ENCODE data around the gene NTNG2.

NTNG2 gene

GRCh38 chr9:132230605-132231004 lies 68.7 kb downstream of the NTNG2 start (continued):
- TF ChIP-seq ZFHX2 (tag by site-specific recombination; conservative IDR thresholded peaks at IDR 0.05), result no peak
- no peak for TF ChIP-seq RBAK (tag by site-specific recombination; IDR thresholded peaks at IDR 0.05)
- no peak for TF ChIP-seq ZNF112 (tag by site-specific recombination; IDR thresholded peaks at IDR 0.05)
- TF ChIP-seq ZNF214 (tag by site-specific recombination; IDR thresholded peaks at IDR 0.05; ENCODE audit: borderline replicate concordance), result no peak

- Histone ChIP-seq H3K27ac (ENCODE audit: extremely low read depth, low read depth, low read length) (no peak overlapping the region), H3K4me3 (ENCODE audit: low read depth, low read length) (no peak overlapping the region), H3K4me1 (ENCODE audit: control insufficient read depth, insufficient read depth, low read length) (no peaks in the 10 kb centered on the region), H3K36me3 (ENCODE audit: control insufficient read depth in 2 of 2, insufficient read depth in 1 of 2, low read length in 2 of 2) (no peaks in the 10 kb centered on the region), H3K9me3 (ENCODE audit: control insufficient read depth, insufficient read depth, low read depth, low read length) (no peaks in the 10 kb centered on the region)
- TF ChIP-seq ZNF362 (tag by site-specific recombination; IDR thresholded peaks at IDR 0.05), result no peak
- ChIA-PET POLR2A (no interaction called here), CTCF (interaction anchor here (0.5 to 4.2 kb wide), 3 partner anchors 11 to 130 kb away, joined by 3 to 16 read pairs (median 3); no protein-coding TSS in a partner anchor)
Measured at GRCh38 chr9:132231019-132231701, 69.3 kb downstream of the NTNG2 start.

GRCh38 chr9:132232522-132232921 lies 70.7 kb downstream of the NTNG2 start:
- Histone ChIP-seq H3K27ac (ENCODE audit: extremely low read depth, low read depth, low read length) (no peak overlapping the region), H3K36me3 (ENCODE audit: control insufficient read depth in 2 of 2, insufficient read depth in 1 of 2, low read length in 2 of 2) (no peaks in the 10 kb centered on the region), H3K9me3 (ENCODE audit: control insufficient read depth, insufficient read depth, low read depth, low read length) (no peaks in the 10 kb centered on the region), H3K4me3 (ENCODE audit: low read depth, low read length) (no peak overlapping the region), H3K4me1 (ENCODE audit: control insufficient read depth, insufficient read depth, low read length) (no peaks in the 10 kb centered on the region)
- ChIA-PET CTCF (interaction anchor here (9.8 to 9.9 kb wide), 2 partner anchors 65 to 469 kb away, joined by 148 to 382 read pairs; partner anchors contain the start of gene NTNG2), POLR2A (no interaction called here)
- TF ChIP-seq ZNF488 (tag by site-specific recombination; IDR thresholded peaks at IDR 0.05) (no peak), ZNF585B (tag by site-specific recombination; IDR thresholded peaks at IDR 0.05) (no peak), ZNF623 (tag by site-specific recombination; IDR thresholded peaks at IDR 0.05) (no peak), BCL6B (tag by site-specific recombination; IDR thresholded peaks at IDR 0.05) (no peak), ZNF600 (tag by site-specific recombination; IDR thresholded peaks at IDR 0.05) (no peak), ATF2 (tag by site-specific recombination; IDR thresholded peaks at IDR 0.05; ENCODE audit: low read depth) (no peak), ZNF416 (tag by site-specific recombination; IDR thresholded peaks at IDR 0.05) (no peak), ZNF280C (tag by site-specific recombination; IDR thresholded peaks at IDR 0.05) (no peak), ZNF830 (tag by site-specific recombination; IDR thresholded peaks at IDR 0.05; ENCODE audit: low read depth) (no peak), ZNF211 (tag by site-specific recombination; IDR thresholded peaks at IDR 0.05; ENCODE audit: low read depth) (no peak), ZNF610 (tag by site-specific recombination; IDR thresholded peaks at IDR 0.05; ENCODE audit: borderline replicate concordance) (no peak)
